Small intestine (tissue), 7 donors: ENCODE results near the gene MAST4. TPM values are rescaled to one million over a fixed set of nuclear protein-coding genes. Genes with fewer than 3 reads are reported as not detected.

Experiments used
- DNase-seq, 2 donors: peaks; one replicate each; pipeline versions ENCODE4 v3.0.0 to v3.0.0-alpha.2; 2013
- FAIRE-seq: peaks from 2 replicates; lab custom pipeline; 2012; peaks lifted over from hg19 to GRCh38; lab: Jason Lieb, UNC
- H3K27ac ChIP-seq, 3 donors: one replicate each; pipeline ENCODE4 v1.5.1; 2013; ENCODE audit warnings: low read length in 2 of 3, mild to moderate bottlenecking in 2 of 3, control low read depth in 1 of 3, inconsistent platforms in 1 of 3, low read depth in 1 of 3, moderate library complexity in 1 of 3
- H3K27me3 ChIP-seq, 3 donors: one replicate each; pipeline ENCODE4 v1.6.1; 2013; ENCODE audit warnings: low read length in 3 of 3, inconsistent platforms in 1 of 3; ENCODE audit not compliant: control insufficient read depth in 3 of 3, insufficient read depth in 3 of 3
- H3K36me3 ChIP-seq, 3 donors: one replicate each; pipeline ENCODE4 v1.6.1; 2013; ENCODE audit warnings: low read length in 3 of 3, inconsistent platforms in 1 of 3, low read depth in 1 of 3, mild to moderate bottlenecking in 1 of 3, moderate library complexity in 1 of 3; ENCODE audit not compliant: control insufficient read depth in 3 of 3, insufficient read depth in 2 of 3
- H3K4me1 ChIP-seq, 3 donors: one replicate each; pipeline ENCODE4 v1.6.1; 2013; ENCODE audit warnings: low read length in 2 of 3, inconsistent platforms in 1 of 3, low read depth in 1 of 3, mild to moderate bottlenecking in 1 of 3, moderate library complexity in 1 of 3; ENCODE audit not compliant: control insufficient read depth in 3 of 3, insufficient read depth in 2 of 3
- H3K4me3 ChIP-seq, 3 donors: one replicate each; pipeline ENCODE4 v1.5.1; 2013; ENCODE audit warnings: low read length in 3 of 3, control low read depth in 1 of 3, inconsistent platforms in 1 of 3, low read depth in 1 of 3, mild to moderate bottlenecking in 1 of 3, moderate library complexity in 1 of 3
- H3K9me3 ChIP-seq, 2 donors: one replicate each; pipeline ENCODE4 v1.6.1; 2013; ENCODE audit warnings: low read depth in 1 of 2, low read length in 1 of 2; ENCODE audit not compliant: control insufficient read depth in 2 of 2, insufficient read depth in 1 of 2
- WGBS, 3 donors: extraction: QIAGEN DNeasy Blood & Tissue Kit; methylation state at CpG; one replicate each; pipeline ENCODE4 v1.1.7; 2013; 5-methylcytosine and 5-hydroxymethylcytosine counted together
- polyA plus RNA-seq, 4 donors: library from polyadenylated mRNA; stranded (reverse) in 3 of 4; unstranded in 1 of 4; fragments of 200-250 nt in 3 of 4; fragments of 120-200 nt in 1 of 4; gene quantifications; one replicate each; pipeline versions ENCODE4 v1.2.1 to v1.2.3, GENCODE V29; 2013
- donor health status: healthy with polysubstance abuse.
- donor health status: control.
- donor health status: control.
- donor health status: Bipolar disorder and iron deficiency.
- donor health status: healthy.

Gene MAST4
- polyA plus RNA-seq, 4 donors: 3.0 to 16.4 (median 4.5) TPM

- 62 to 81% (median 75%) methylated on average over 2 of the region's 2 CpGs for WGBS, 3 donors
- H3K9me3 ChIP-seq: no peaks in the 10 kb centered on the region
- H3K36me3 ChIP-seq: no peaks in the 10 kb centered on the region
- no peak overlapping the region for H3K4me3 ChIP-seq
- H3K27ac ChIP-seq: no peak overlapping the region
- FAIRE-seq: no peak
- DNase-seq: no peak
- H3K27me3 ChIP-seq: no peaks in the 10 kb centered on the region
- H3K4me1 ChIP-seq: no peaks in the 10 kb centered on the region
Observed at GRCh38 chr5:66658516-66658915, 62.3 kb downstream of the MAST4 start.

GRCh38 chr5:66659780-66660179, 63.6 kb downstream of the MAST4 start:
- FAIRE-seq (no peak), DNase-seq (no peak)
- no peaks in the 10 kb centered on the region for H3K9me3 ChIP-seq
- no peaks in the 10 kb centered on the region for H3K36me3 ChIP-seq
- no peaks in the 10 kb centered on the region for H3K27me3 ChIP-seq
- no peak overlapping the region for H3K27ac ChIP-seq
- no peak overlapping the region for H3K4me3 ChIP-seq
- WGBS, 3 donors: 72 to 85% (median 80%) methylated on average over 3 of the region's 3 CpGs
- H3K4me1 ChIP-seq: no peaks in the 10 kb centered on the region

GRCh38 chr5:66660396-66660795, 64.2 kb downstream of the MAST4 start:
- H3K4me1 ChIP-seq: no peaks in the 10 kb centered on the region
- H3K36me3 ChIP-seq: no peaks in the 10 kb centered on the region
- no peak for FAIRE-seq
- no peaks in the 10 kb centered on the region for H3K9me3 ChIP-seq
- H3K4me3 ChIP-seq: no peak overlapping the region
- H3K27ac ChIP-seq: no peak overlapping the region
- DNase-seq: no peak
- WGBS, 3 donors: 77 to 89% (median 81%) methylated on average over 1 of the region's 1 CpG
- H3K27me3 ChIP-seq: no peaks in the 10 kb centered on the region

DNA sequence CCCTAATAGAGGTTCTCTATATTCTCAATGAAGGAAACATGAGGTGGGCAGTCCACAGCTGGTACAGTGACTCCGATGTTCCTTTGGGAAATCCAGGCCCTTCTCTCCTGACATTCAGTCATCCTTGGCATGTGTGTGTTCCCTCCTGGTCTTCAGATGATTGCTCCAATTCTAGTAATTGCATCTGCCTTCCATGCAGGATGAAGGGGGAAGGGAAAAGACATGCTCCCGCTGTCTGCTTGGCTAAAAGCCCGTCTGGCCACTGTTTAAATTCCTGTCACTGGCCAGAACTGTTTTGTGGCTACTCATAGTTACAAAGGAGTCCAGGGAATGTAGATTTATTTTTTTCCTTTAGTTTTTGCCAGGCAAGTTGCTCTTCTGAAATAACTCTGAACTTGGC, 65.0 kb downstream of the MAST4 start:
- no peak overlapping the region for H3K4me3 ChIP-seq
- no peaks in the 10 kb centered on the region for H3K27me3 ChIP-seq
- no peaks in the 10 kb centered on the region for H3K4me1 ChIP-seq
- H3K27ac ChIP-seq: no peak overlapping the region
- no peaks in the 10 kb centered on the region for H3K9me3 ChIP-seq
- WGBS, 3 donors: 51 to 89% (median 80%) methylated on average over 3 of the region's 3 CpGs
- no peak for DNase-seq
- no peak for FAIRE-seq
- H3K36me3 ChIP-seq: no peaks in the 10 kb centered on the region

DNA sequence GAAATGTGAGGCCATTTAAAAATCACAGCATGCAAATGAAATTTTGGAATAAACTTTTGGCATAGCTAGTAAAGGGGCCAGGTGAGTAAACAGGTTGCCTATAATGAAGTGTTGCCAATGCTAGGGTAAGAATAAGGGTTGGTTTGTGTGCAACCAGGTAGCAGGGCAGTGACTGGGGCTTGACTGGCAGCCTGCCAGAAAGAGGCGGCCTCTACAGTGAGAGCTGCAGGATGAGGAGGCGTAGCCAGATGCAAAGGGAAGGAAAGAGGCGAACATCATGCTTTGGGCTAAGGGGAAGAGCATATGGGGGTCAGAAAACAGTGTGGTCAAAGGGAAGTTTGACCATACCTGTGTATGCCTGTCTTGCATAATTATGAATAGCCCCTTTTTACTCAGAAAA, 70.6 kb downstream of the MAST4 start:
- FAIRE-seq (no peak), DNase-seq (peak; percentile 6 to 11)
- Histone ChIP-seq H3K27ac (no peak overlapping the region), H3K27me3 (peaks cover 0 to 5% (median 0%) of the 10 kb centered on the region in 3 donors), H3K36me3 (no peaks in the 10 kb centered on the region), H3K4me3 (no peak overlapping the region), H3K9me3 (no peaks in the 10 kb centered on the region), H3K4me1 (no peaks in the 10 kb centered on the region)
- 26 to 45% (median 41%) methylated on average over 3 of the region's 3 CpGs for whole genome bisulfite sequencing, 3 donors

GRCh38 chr5:66669086-66669861, 73.1 kb downstream of the MAST4 start:
- no peaks in the 10 kb centered on the region for H3K9me3 ChIP-seq
- DNase-seq (no peak), FAIRE-seq (no peak)
- 76 to 84% (median 80%) methylated on average over 5 of the region's 5 CpGs for WGBS, 3 donors
- no peaks in the 10 kb centered on the region for H3K4me1 ChIP-seq
- no peaks in the 10 kb centered on the region for H3K36me3 ChIP-seq
- H3K4me3 ChIP-seq: no peak overlapping the region
- H3K27ac ChIP-seq: no peak overlapping the region
- H3K27me3 ChIP-seq: peaks cover 0 to 5% (median 0%) of the 10 kb centered on the region in 3 donors

- no peak overlapping the region for H3K27ac ChIP-seq
- H3K9me3 ChIP-seq: no peaks in the 10 kb centered on the region
- no peaks in the 10 kb centered on the region for H3K36me3 ChIP-seq
- H3K4me3 ChIP-seq: no peak overlapping the region
- peaks cover 0 to 5% (median 0%) of the 10 kb centered on the region in 3 donors for H3K27me3 ChIP-seq
- 14 to 55% (median 34%) methylated on average over 3 of the region's 3 CpGs for WGBS, 3 donors
- FAIRE-seq: no peak
- H3K4me1 ChIP-seq: no peaks in the 10 kb centered on the region
- no peak for DNase-seq
Observed at GRCh38 chr5:66669862-66670195, 73.6 kb downstream of the MAST4 start.

DNA sequence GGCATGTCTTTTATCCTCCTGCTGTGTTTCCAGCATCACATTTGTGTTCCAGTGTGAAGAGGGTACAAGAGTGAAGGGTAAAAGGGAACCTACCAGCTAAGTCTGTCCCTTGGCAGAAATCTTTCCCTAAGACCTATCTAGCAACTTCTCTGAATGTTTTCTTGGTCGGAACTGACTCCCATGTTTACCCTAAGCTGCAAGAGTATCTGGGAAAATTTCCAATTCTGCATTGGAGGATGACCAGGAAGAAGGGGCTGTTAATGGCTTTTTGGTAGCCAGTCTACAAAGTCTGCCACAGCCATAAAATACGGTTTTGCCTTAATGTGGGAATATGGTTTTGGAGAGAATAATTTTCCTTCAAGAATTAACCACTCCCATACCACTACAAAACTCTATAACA, 75.1 kb downstream of the MAST4 start:
- FAIRE-seq (no peak), DNase-seq (no peak)
- Histone ChIP-seq H3K4me3 (no peak overlapping the region), H3K4me1 (no peaks in the 10 kb centered on the region), H3K9me3 (no peaks in the 10 kb centered on the region), H3K27ac (no peak overlapping the region), H3K36me3 (no peaks in the 10 kb centered on the region), H3K27me3 (peaks cover 0 to 5% (median 0%) of the 10 kb centered on the region in 3 donors)
- WGBS, 3 donors: 40 to 61% (median 52%) methylated on average over 2 of the region's 2 CpGs

GRCh38 chr5:66674802-66675201, 78.6 kb downstream of the MAST4 start:
- H3K4me3 ChIP-seq: no peak overlapping the region
- no peak overlapping the region for H3K27ac ChIP-seq
- 81 to 94% (median 92%) methylated on average over 5 of the region's 5 CpGs for WGBS, 3 donors
- peaks cover 0 to 1% (median 0%) of the 10 kb centered on the region in 3 donors for H3K27me3 ChIP-seq
- no peak for DNase-seq
- H3K4me1 ChIP-seq: no peaks in the 10 kb centered on the region
- H3K9me3 ChIP-seq: no peaks in the 10 kb centered on the region
- FAIRE-seq: no peak
- no peaks in the 10 kb centered on the region for H3K36me3 ChIP-seq
